Endothelial cell of umbilical vein (primary cell): Measurements from ENCODE around the gene ANKDD1B. TPM values are rescaled to one million over a fixed set of nuclear protein-coding genes. Genes with fewer than 3 reads are reported as not detected.

Experiments
- BruUV-seq: library from RNA; stranded (reverse); fragments of 400-500 nt; replicated peaks from 2 replicates; lab custom pipeline; 2021; lab: Mats Ljungman, UMichigan
- CTCF ChIA-PET: fragments of 300-600, 350-600 bp; sonication (Branson Sonifier 250); formaldehyde crosslinking; loops from one replicate; lab custom pipeline; 2021; ENCODE audit warnings: antibody characterized with exemption, inconsistent platforms; lab: Charles Lee
- POLR2A ChIA-PET: fragments of 300-600, 350-600 bp; sonication (Branson Sonifier 250); formaldehyde crosslinking; loops from one replicate; lab custom pipeline; 2021; ENCODE audit warnings: antibody characterized with exemption, inconsistent platforms; lab: Charles Lee
- DNase-seq: peaks from one replicate; pipeline ENCODE4 v3.0.0-alpha.2; 2011; ENCODE audit warnings: low read depth, low spot score
- FAIRE-seq: peaks from 2 replicates; lab custom pipeline; 2011; peaks lifted over from hg19 to GRCh38; lab: Jason Lieb, UNC
- H2AFZ ChIP-seq: 2 replicates; pipeline ENCODE4 v1.6.0; 2012; ENCODE audit warnings: low read depth, low read length, control low read depth, inconsistent platforms
- H3K27ac ChIP-seq: 2 replicates; pipeline ENCODE4 v1.5.1; 2011; ENCODE audit warnings: low read depth, mild to moderate bottlenecking, control low read depth, low read length, moderate library complexity; ENCODE audit not compliant: insufficient read depth
- H3K27me3 ChIP-seq, 2 experiments: 2 replicates each; pipeline versions ENCODE4 v1.6.0 to v1.6.1; 2011; ENCODE audit warnings: low read length in 2 of 2, mixed read lengths in 1 of 2; ENCODE audit not compliant: control insufficient read depth in 2 of 2, insufficient read depth in 2 of 2
- H3K36me3 ChIP-seq, 2 experiments: 2 replicates in 1 of 2; 3 replicates in 1 of 2; pipeline ENCODE4 v1.5.1; 2011; ENCODE audit warnings: low read length in 2 of 2, mild to moderate bottlenecking in 1 of 2, moderate library complexity in 1 of 2; ENCODE audit not compliant: control insufficient read depth in 2 of 2, insufficient read depth in 2 of 2; ENCODE audit errors: extremely low read depth in 1 of 2
- H3K4me1 ChIP-seq: 3 replicates; pipeline ENCODE4 v1.5.1; 2011; ENCODE audit warnings: mild to moderate bottlenecking, low read length; ENCODE audit not compliant: control insufficient read depth, insufficient read depth; ENCODE audit errors: extremely low read depth
- H3K4me2 ChIP-seq: 2 replicates; pipeline ENCODE4 v1.6.1; 2011; ENCODE audit warnings: low read length, control low read depth, mixed read lengths; ENCODE audit not compliant: insufficient read depth
- H3K4me3 ChIP-seq, 3 experiments: fragments of 200-600 bp in 1 of 3; sonication (generic), shearing (Covaris generic) in 1 of 3; replicated peaks in 1 of 3; 2 replicates each; pipeline ENCODE4 v1.5.1; 2011 to 2016; ENCODE audit warnings: control low read depth in 3 of 3, low read length in 3 of 3, mild to moderate bottlenecking in 2 of 3, inconsistent platforms in 1 of 3, low read depth in 1 of 3, moderate library complexity in 1 of 3; ENCODE audit not compliant: insufficient read depth in 1 of 3
- H3K79me2 ChIP-seq: 2 replicates; pipeline ENCODE4 v1.6.0; 2012; ENCODE audit warnings: low read length, inconsistent platforms; ENCODE audit not compliant: control insufficient read depth, insufficient read depth
- H3K9ac ChIP-seq: replicated peaks from 2 replicates; pipeline ENCODE3; 2011; ENCODE audit warnings: low read length, control low read depth; ENCODE audit not compliant: insufficient read depth; ENCODE audit errors: extremely low read depth
- H3K9me1 ChIP-seq: replicated peaks from 3 replicates; pipeline ENCODE4 v1.6.0; 2011; ENCODE audit warnings: mild to moderate bottlenecking, low read length; ENCODE audit not compliant: control insufficient read depth, insufficient read depth; ENCODE audit errors: extremely low read depth
- H3K9me3 ChIP-seq: replicated peaks from 2 replicates; pipeline ENCODE4 v1.5.1; 2012; ENCODE audit warnings: low read length, inconsistent platforms; ENCODE audit not compliant: control insufficient read depth, insufficient read depth
- H4K20me1 ChIP-seq: replicated peaks from 2 replicates; pipeline ENCODE3; 2011; ENCODE audit warnings: mild to moderate bottlenecking, low read length; ENCODE audit not compliant: control insufficient read depth, insufficient read depth; ENCODE audit errors: extremely low read depth
- CTCF ChIP-seq, 2 donors: IDR thresholded peaks; 1 replicate in 1 of 2; 2 replicates in 1 of 2; pipeline ENCODE4 v1.5.1; 2011; ENCODE audit warnings: low read length in 2 of 2, mild to moderate bottlenecking in 2 of 2, moderate library complexity in 2 of 2, control low read depth in 1 of 2, inconsistent platforms in 1 of 2, low read depth in 1 of 2; ENCODE audit not compliant: insufficient read depth in 1 of 2; ENCODE audit errors: extremely low read depth in 1 of 2
- EZH2 ChIP-seq: IDR thresholded peaks from 2 replicates; pipeline ENCODE4 v1.6.1; 2012; ENCODE audit warnings: borderline replicate concordance, low read depth, mild to moderate bottlenecking, moderate library complexity, low read length, inconsistent platforms; ENCODE audit not compliant: severe bottlenecking
- FOS ChIP-seq: IDR thresholded peaks from 2 replicates; pipeline ENCODE4 v1.6.1; 2011; ENCODE audit warnings: mild to moderate bottlenecking, low read length, moderate library complexity, borderline replicate concordance; ENCODE audit not compliant: insufficient read depth
- GATA2 ChIP-seq: IDR thresholded peaks from 2 replicates; pipeline ENCODE4 v1.7.0; 2011; ENCODE audit warnings: low read depth, mild to moderate bottlenecking, moderate library complexity, mixed read lengths, low read length; ENCODE audit not compliant: insufficient read length, insufficient read depth
- JUN ChIP-seq: IDR thresholded peaks from 2 replicates; pipeline ENCODE4 v1.6.1; 2011; ENCODE audit warnings: borderline replicate concordance, low read depth; ENCODE audit not compliant: insufficient read length, insufficient read depth
- MYC ChIP-seq: IDR thresholded peaks from one replicate; pipeline ENCODE4 v1.6.1; 2011; ENCODE audit warnings: mild to moderate bottlenecking, low read depth, low read length
- POLR2AphosphoS5 ChIP-seq: IDR thresholded peaks from 2 replicates; pipeline ENCODE4 v1.6.1; 2012; ENCODE audit warnings: low read depth, mild to moderate bottlenecking, control low read depth, low read length, moderate library complexity; ENCODE audit not compliant: insufficient read depth
- dilution Hi-C: fragments of 300-500 bp; cut with MboI; formaldehyde crosslinking; loops from one replicate; pipeline ENCODE4 v1.15.0; 2019; ENCODE audit warnings: low sequenced_read_pairs; ENCODE audit not compliant: extremely low pct_ligation_motif_present
- intact Hi-C: fragments of 100-400 bp; cut with micrococcal nuclease; formaldehyde crosslinking; loops from one replicate; pipeline ENCODE4 v1.10.0; 2022
- polyA plus RNA-seq, 4 experiments: library from polyadenylated mRNA; depleted of rRNA in 3 of 4; stranded (reverse) in 3 of 4; unstranded in 1 of 4; fragments of >200 nt; gene quantifications; 2 replicates each; pipeline versions ENCODE4 v1.2.1 to v1.2.3, GENCODE V29; 2011 to 2012; ENCODE audit warnings: missing spikeins in 1 of 4
- total RNA-seq: library from RNA; stranded (reverse); gene quantifications from 2 replicates; pipeline ENCODE4 v1.2.3, GENCODE V29; 2021
- TF ChIP-seq, protein P1 (sequence below): IDR thresholded peaks from 2 replicates; pipeline ENCODE4 v1.6.1; 2011; ENCODE audit not compliant: insufficient read depth, insufficient read length

Gene ANKDD1B
- total and polyA plus RNA-seq, 2 donors (not counting 3 experiments of a cell fraction or from before 2014, with no cell fraction given), result 0.15 to 0.71 TPM

- H3K9me1 ChIP-seq, result no peaks in the 10 kb centered on the region
- no peak overlapping the region for H3K4me3 ChIP-seq
- no peak overlapping the region for H3K27ac ChIP-seq
- no peaks in the 10 kb centered on the region for H3K9me3 ChIP-seq
- H3K79me2 ChIP-seq, result no peaks in the 10 kb centered on the region
- H3K9ac ChIP-seq, result no peak overlapping the region
- DNase-seq (no peak), FAIRE-seq (no peak)
- ChIA-PET CTCF (no interaction called here), POLR2A (no interaction called here)
- dilution Hi-C loops (no loop called here), intact Hi-C loops (no loop called here)
- BruUV-seq, result no TSS peak
- no peak overlapping the region for H2AFZ ChIP-seq
- H4K20me1 ChIP-seq, result no peaks in the 10 kb centered on the region
- no peaks in the 10 kb centered on the region for H3K27me3 ChIP-seq
- no peaks in the 10 kb centered on the region for H3K36me3 ChIP-seq
- no peak overlapping the region for H3K4me2 ChIP-seq
- TF ChIP-seq JUN, result no peak
- no peak for TF ChIP-seq CTCF (IDR thresholded peaks at IDR 0.05; ENCODE audit: extremely low read depth in 1 of 2, insufficient read depth in 1 of 2, low read depth in 1 of 2, low read length in 2 of 2)
- no peak for TF ChIP-seq GATA2
- no peak for TF ChIP-seq MYC
- no peak for TF ChIP-seq EZH2
- TF ChIP-seq FOS, result no peak
- TF ChIP-seq, protein P1, sequence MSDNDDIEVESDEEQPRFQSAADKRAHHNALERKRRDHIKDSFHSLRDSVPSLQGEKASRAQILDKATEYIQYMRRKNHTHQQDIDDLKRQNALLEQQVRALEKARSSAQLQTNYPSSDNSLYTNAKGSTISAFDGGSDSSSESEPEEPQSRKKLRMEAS, result no peak
- TF ChIP-seq POLR2AphosphoS5, result no peak
- no peaks in the 10 kb centered on the region for H3K4me1 ChIP-seq
Observed at GRCh38 chr5:75654693-75655295, 43.5 kb downstream of the ANKDD1B start.
